ENCODE results near the gene HHAT.

Gene HHAT

DNA sequence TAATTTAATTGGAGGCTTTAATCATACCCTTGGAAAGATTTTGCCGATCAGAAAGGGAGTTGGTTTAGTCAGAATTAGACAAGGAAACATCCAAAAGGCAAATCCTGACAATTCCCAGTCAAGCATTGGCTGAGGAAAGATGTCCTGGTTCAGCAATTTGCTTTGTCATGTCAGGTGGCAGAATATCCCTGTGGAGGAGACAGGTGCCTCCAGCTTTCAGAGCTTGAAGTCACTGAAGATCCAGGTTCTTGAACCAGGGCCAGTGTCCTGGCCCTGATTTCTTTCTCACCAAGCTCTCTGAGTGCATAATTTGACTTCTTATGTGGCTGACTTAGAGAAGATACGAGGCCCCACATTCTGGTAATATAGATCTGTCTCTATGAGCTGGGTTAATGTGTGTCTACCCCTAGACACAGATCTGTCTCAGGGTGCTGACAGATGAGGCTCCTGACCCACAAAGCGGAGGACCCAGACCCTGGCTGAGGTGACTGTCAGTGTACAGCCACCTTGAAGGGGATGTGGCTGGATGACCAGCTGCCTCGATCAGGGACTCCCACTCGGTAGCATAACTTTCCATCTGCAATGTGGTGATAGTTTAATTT, 118.9 kb downstream of the HHAT start:
- DNase-seq = no peak

DNA sequence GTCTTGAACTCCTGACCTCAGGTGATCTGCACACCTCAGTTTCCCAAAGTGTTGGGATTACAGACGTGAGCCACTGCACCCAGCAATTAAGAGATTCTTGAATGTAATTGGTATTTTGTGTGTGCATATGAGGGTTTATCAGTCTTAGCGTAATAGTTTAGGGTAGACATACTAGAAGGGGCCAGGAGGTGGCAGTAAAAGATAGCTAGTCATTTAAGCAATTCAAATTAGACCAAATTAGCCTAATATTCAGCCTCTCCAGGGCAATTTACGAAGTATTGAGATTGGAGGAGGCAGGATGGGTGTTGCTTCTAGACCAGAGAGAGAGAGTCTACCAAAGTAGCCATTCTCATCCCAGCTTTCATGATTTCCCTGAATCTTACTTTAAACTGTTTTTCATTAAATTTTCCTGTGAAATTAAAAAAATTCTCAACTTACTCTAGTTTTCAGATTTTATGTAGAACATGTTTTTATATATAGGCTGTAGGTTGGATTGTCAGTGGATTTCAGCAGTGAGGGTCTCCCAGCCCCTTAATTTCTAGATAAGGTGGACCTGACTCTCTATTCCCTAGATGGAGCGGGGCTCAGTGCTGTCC, 119.7 kb downstream of the HHAT start:
- DNase-seq = no peak

DNA sequence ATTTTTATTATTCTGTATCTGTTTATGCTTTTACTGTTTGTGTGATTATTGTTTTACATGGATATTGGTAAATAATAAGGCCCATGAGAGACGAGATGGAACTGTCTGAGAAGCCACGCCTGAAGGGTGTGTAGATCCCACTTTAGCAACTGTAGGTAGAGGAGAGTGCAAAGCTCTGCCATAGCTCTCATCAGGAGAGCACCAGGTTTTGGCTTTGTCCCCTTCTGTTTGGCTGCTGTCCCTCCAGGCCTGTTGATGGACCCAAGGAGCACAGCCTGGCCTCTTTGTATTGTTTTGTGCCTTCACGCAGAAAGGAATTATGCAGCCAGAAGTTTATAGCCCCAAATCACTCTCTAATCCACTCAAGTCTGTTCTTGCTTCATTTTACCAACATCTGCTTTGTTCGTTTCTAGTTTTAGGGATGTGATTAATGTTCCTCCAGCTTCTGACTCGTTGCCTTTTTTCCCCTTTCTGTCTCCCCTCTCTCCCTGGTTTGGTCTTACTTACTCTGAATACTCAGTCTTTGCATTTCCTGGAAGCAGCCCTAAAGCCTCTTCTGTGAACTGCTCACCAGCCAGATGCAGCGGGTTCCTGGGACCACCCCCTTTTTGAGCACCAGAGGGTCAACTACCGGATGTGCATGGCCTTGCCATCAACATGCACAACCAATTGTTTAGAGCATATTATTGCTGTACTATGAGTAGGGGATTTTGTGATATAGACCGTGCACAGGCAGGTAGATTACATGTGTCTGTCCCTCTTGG, 127.3 kb downstream of the HHAT start:
- no peak for DNase-seq

DNA sequence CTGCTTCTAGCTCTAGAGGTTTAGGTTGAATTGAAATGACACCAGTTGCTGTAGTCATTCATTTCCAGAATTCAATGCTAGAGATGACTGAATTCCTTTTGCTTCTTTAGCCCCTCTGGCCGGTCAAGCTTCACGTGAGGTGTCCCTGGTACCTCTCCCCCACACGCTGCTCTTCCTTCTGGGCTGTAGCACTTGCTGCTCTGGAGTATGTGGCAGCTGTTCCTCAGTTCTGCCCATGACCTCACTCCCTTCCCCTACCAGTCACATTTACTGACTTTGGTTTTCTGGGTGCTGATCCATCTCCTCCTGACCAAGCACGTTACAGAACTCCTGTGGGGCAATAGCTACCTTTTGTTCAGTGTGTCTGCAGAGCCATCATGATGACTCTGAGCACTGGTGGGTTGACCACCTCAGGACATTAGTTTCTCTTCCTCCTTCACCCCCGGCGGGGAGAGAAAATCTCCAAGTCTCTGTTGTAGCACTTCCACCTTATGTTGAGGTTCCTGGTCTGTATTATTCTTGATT, 128.1 kb downstream of the HHAT start:
- DNase-seq = no peak

DNA sequence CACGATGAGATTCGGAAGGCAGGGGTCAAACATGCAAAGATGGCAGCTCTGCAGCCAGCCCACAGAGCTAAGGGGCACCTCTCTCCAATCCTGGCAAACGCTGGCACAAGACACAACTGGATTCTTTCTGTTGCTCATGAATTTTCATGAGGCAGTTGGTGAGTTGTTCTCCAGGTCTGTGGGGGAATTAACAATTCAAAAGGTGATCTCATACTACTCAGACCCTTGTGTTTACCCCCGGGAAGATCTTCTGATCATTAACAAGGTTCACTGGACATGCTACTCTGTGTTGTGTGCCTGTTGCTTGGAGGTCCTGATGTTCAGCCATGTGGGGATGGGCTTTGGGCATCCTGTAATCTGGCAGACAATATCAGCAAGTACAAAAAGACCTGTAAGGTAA, 128.9 kb downstream of the HHAT start:
- DNase-seq = no peak

DNA sequence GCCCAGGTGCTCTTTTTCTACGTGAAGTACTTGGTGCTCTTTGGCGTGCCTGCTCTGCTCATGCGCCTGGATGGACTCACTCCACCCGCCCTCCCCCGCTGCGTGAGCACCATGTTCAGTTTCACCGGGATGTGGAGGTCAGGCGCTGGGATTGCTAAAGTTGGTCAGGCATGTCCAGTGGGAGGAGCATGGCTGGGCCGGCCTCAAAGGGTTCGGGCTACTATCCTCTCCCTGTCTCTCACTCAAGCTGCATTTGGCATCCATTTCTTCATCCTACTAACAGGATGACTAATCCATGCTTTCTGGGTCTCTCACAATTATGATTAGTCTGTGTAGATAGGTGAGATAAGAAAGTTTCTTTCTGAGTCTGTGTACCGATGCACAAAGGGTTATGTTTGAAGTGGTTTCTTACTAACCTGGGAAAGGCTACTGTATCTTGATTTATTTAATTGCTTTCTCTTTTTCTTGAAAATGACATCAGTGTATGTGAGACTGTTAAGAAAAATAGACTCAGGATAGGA, 135.9 kb downstream of the HHAT start:
- no peak for DNase-seq

DNA sequence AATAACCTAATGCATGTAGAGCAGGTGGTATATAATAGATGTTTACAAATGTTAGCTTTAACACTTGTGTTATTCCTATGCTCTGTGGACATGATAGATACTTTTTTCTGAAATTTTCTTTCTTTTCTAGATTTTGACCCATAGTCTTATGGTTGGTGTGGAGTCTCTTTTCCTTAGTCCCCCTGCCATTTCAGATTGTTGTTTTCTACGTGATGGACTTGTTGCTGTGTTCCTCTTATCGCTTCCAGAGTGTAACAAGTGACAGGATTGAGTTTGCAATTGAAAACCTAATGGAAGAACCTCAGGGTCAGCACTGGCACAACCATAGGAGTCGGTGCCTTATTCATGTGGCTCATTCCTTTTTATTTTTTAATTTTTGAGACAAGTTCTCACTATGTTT, 136.4 kb downstream of the HHAT start:
- DNase-seq = no peak

DNA sequence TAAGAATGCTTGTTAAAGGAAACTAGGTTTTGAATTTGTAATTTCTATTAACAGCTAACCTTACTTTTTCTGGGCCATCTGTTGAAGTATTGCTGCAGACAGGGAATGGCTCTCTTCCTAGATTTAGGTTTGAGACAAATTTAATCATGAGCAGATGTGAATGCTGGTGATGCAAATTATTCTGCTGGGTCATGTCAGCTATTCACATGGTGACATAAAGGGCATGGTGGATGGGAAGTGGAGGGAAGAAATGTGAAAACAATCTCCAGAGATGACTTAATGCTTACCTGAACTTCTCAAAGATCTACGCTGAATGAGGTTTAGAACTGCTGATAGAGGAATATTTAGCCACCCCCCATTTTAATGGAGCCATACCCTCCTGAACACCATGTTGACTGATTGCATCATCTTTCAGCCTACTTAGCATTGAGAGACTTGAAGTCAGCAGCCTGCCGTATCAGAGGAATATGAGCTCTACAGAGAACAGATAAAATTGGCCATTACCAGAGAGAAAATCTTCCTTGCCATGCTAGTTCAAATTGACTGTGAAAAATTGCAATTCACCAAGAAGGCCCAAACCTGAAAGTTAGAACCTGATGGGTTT, 138.8 kb downstream of the HHAT start:
- DNase-seq = no peak

DNA sequence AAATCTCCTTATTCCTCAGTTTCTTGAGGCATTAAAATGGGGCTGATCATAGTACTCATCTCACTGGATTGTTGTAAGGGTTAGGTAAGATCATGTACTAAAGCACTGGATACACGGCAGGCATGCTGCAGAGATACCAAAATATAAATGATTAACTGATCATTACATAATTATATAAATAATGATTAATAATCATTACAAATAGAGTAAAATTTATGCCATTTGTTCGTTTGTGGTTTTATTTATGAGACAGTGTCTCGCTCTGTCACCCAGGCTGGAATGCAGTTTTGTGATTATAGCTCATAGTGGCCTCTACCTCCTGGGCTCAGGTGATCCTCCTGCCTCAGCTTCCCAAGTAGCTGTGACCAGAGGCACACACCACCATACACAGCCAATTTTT, 140.7 kb downstream of the HHAT start:
- DNase-seq = no peak

DNA sequence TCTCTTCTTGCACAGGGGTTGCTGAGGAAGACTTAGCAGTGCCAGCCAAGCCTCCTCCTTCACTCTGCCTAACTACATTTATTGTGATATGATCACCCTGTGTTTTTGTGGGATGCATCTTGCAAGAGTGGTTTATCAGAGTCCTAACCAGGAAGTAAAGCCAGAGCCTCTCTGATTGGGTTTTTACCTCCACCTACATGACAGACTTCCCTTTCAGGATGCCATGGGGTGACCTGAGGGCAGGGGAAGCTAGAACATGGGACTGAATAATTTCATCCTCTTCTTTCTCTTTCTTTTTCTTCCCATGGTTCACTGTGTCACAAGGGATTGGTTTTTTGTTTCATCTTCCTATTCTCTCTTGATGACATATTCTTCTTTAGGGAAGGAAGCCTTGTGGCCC, 146.6 kb downstream of the HHAT start:
- no peak for DNase-seq

DNA sequence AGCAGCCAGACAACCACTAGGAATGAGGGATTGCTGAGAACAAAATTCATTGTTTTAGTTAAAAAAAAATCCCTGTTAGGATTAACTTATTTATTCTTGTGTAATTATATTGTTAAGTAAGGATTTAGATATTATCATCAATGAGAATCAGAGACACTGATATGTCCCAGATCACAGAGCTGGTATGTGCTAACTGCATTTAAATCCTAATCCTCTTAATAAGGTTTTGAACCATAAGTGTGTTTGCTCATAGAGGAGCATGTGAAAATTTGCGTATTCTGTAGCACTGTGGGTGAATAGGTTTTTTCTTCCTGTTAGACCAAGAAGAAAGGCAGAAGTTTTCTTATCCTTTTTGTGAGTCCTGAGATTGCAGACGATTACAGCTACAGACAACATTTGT, 147.1 kb downstream of the HHAT start:
- no peak for DNase-seq

DNA sequence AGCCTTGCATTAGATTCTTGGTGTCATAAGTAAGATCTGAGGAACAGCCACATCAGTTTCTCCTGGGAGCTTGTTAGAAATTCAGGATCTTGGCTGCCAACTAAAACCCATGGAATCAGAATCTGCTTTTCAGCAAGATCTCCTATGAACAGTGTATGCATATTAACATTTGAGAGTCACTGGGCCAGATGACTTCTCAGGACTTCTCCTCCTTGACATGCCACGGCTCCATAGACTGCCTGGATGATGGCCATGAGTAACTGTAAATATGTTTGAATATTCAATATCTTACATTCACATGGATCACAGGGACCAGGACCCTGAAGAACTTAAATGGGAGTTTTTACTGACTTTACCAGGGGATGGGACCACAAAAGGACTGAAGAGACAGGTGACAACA, 148.0 kb downstream of the HHAT start:
- DNase-seq = no peak

DNA sequence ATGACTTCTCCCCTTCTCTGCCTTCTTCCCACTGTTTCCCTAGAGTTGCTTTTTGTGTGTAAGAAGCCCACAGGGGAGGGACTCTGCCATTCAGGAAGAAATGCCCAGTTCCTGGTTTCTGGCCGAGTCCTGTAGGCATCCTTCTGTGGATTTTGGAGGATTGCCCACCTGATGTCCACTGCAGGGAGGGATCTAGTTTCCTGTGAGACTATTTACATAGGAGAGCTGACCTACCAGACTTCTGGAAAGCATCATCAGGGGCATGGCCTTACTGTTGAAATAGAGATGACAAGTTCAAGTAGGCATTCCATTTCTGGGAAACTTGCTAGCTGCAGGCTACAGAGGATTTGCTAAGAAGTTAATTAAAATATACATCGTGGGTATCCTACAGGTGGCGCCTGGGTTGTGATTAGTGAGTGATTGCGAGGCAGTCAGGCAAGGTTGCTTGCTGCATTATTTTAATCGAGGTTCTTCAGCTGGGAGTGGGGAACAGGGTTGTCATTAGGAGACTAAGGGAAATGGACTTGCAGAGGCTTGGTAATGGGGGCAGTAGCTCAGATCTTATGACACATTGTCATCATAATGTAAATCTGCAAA, 148.7 kb downstream of the HHAT start:
- DNase-seq = no peak

DNA sequence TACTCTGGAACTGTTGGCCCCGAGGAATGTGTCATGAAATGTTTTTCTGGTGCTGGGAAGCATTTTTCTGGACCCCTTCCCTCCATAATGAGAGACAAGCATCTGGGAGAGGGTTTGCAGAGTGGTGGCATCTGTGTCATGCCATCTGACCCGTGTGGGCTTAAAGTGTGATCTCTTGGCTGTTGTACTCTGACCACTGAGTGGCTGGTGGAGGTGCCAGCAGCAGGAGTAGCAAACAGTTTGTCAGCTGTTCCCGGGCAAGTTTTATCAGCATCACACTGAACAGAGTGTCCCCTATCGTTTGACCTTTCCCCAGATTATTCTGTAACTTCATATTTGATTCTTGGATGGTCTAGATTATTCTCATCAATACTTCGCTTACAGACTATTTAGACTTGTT, 150.1 kb downstream of the HHAT start:
- DNase-seq = no peak

DNA sequence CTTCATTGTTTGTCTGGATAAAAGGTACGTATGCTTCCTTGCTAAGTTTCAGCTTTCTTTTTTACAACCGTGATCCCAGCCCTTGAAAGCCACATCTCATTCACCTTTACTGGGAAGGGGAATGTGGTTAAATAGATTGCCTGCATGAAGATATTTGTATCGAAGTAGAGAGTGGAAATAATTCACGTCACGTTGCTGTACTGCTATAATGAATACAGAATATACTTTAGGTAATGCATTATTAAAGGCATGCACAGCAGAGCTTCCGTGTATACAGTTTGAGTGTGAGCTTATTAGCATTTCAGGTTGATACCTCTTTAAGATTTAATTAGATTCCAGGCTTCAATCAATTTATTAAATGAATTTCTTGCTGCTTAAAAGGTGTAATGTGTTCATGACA, 153.8 kb downstream of the HHAT start:
- DNase-seq = no peak

DNA sequence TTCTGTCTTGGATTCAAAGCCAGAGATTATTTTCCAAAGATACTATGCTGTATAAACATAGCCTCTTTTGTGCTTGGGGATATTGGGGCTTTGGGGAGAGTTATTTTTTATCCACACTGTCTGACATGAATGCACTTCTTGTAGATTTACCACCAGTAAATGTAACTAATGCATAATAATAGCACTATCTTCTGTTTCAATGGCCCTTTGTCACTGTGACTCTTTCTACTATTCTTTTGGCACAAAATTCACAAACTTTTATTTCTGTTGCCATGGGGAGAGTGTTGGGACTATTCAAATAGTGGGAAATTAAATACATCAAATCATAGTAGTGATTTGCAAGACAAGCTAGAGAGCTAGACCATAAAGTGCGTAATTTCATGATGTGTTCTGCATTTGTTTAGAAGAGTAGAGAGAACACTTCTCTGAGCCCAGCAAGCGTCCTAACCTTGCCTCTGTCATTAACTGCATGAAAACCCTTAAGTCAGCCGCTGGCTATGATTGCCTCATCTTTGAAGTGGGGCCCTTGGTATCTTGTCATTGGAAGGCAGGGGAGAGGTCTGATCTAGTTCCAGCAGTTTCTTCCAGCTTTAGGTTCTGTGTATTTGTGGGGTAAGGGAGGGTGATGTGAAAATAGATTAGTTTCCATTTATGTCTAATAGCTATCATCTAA, 154.4 kb downstream of the HHAT start:
- no peak for DNase-seq

DNA sequence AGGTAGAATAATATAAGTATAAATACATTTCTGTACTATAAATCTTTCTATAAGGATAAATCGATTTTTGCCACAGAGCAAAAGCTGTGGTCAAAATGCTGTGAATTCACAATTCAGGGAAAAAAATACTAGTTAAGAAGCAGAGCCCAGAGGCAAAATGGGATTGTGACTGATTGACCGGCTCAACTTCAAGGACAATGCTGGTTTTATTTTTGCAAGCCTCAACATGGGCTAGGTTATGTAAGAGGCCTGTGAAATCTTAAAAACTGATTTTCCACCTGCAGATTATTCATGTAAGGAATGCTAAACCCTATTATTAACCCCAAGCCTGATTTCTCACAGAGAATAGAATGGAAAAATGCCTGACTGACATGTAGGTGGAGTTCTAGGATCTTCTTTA, 155.1 kb downstream of the HHAT start:
- DNase-seq = no peak

DNA sequence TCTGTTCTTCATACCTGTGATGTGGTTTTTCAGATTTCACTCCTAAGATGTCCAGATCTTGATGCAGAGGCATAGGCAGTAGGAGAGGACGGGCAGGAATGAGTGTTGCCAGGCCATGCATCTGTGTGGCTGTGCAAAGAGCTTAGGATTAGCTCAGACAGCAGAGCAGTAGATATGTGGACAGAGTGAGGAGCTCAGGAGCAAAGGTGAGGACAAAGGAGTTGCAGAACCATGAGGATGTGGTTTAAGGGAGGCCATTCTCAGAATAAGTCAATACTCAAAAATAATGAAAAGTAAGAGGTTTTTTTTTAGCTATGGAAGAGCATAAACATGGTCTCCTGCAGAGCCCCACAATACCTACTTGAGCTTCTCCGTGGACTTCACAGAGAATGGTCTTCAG, 158.3 kb downstream of the HHAT start:
- DNase-seq = no peak

DNA sequence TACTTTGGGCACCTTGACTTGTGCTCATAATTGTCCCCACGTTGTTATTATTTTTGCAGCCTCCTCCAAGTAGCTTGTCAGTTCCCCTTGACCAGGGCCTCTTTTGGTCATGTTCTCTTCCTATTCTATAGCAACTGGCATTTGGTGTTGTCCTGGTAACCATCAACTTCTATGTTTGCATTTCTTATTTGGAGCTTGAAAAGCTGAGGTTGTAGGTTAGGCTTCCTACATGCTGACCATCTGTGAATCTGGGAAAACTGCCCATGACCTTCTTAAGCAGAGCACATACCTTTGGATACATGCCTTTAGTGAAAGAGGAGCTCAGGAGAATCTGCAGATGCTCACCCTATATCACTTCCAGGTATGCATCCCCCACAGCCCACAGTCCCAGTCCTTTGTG, 160.8 kb downstream of the HHAT start:
- DNase-seq = no peak

DNA sequence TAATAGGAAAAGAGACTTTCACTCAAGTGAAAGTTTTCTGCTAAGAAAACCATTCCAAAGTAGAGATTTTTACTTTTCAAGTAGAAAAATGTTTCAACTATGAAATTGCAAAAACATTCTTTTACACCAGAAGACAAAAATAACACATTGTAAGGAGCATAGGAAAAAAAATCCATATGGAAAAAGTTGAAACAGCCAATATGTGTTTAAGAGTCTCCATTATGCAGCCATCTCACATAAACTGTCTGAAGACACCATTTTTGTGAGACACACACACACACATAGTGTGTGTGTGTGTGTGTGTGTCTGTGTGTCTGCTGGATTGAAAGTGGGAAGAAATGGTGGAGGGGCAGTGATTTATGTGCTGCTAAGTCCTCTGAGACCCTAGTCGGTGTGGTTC, 162.1 kb downstream of the HHAT start:
- no peak for DNase-seq

DNA sequence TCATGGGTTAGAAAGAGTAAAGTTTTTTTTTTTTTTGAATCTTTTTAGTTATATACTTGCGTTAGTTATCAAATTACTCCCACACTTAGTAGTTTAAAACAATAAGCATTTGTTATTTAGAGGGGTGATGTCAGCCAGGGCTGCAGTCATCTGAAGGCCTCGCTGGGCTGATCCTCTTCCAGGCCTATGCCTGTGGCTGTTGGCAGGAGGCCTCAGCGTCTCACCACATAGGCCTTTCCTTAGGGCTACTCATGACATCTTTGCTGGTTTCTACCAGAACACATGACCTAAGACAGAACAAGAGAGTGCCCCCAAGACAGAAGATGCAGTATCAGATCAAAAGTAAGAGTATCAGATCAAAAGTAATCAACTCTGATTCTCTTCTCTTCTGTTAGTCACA, 167.4 kb downstream of the HHAT start:
- no peak for DNase-seq

DNA sequence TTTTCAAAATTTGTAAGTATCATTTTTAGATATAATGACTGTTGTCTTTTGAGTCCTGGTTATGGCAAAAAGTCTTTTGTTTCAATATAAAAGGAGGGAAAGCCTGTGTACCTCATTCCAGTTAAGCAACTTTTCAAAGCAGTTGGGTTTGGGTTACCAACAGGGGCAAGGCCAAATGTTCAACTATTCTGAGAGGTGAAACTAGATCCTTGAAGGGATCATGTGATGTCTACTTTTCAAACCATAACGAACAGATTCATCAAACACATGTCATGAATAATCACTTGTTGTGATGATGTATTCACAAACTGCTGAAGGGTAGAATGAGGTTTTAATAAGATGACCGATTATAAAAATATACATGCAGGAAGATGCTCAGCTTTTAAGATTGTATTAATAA, 171.3 kb downstream of the HHAT start:
- no peak for DNase-seq

DNA sequence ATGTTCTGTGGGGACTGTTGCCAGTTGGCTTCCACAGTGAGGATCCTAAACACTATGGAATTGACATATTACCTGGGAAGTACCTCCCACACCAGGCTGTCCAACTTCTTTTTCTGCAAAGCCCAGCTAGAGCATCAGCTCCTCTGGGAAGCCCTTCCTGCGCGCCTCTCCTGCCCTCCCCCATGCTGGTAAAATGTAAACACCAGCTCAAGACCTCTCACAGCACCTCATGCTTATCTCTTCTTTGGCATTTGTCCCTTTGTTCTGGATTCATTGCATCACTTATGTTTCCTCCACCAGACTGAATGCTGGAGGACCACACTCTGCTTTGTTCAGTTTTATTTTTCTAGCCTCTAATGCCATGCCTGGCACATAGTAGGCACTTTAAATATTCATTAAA, 172.1 kb downstream of the HHAT start:
- DNase-seq = no peak
